K562 (cell line): Measurements from ENCODE around the gene ZNF335. TPM values are rescaled to one million over a fixed set of nuclear protein-coding genes. Genes with fewer than 3 reads are reported as not detected.
A peak's percentile ranks its signal among the peaks of the same experiment; 100 is the strongest.

Source experiments
- BCOR ChIP-seq: fragments of 450-650 bp; IDR thresholded peaks from 2 replicates; pipeline ENCODE4 v1.6.1; 2016
- DACH1 ChIP-seq: fragments of 450-650 bp; IDR thresholded peaks from 2 replicates; pipeline ENCODE4 v1.6.1; 2018; ENCODE audit not compliant: partially characterized antibody
- PHF21A ChIP-seq: fragments of 450-650 bp; IDR thresholded peaks from 2 replicates; pipeline ENCODE4 v1.6.1; 2017; ENCODE audit warnings: low read depth, borderline replicate concordance
- POLR2G ChIP-seq: fragments of 200-400 bp; formaldehyde crosslinking; IDR thresholded peaks from 2 replicates; pipeline ENCODE4 v1.6.1; 2017; ENCODE audit warnings: low read depth, mild to moderate bottlenecking, antibody characterized with exemption, low read length, moderate library complexity
- RBM22 ChIP-seq: fragments of 200-400 bp; formaldehyde crosslinking; IDR thresholded peaks from 2 replicates; pipeline ENCODE4 v1.6.1; 2018; ENCODE audit warnings: low read length, low read depth; ENCODE audit not compliant: poor library complexity, severe bottlenecking
- ZBTB2 ChIP-seq: fragments of 450-650 bp; IDR thresholded peaks from 2 replicates; pipeline ENCODE4 v1.6.1; 2016; ENCODE audit warnings: antibody characterized with exemption
- ZBTB49 ChIP-seq: sonication (generic); formaldehyde crosslinking; IDR thresholded peaks from 2 replicates; pipeline ENCODE4 v1.8.0; 2022; ENCODE audit warnings: missing genetic modification reagents, mild to moderate bottlenecking, borderline replicate concordance
- ZNF175 ChIP-seq: fragments of 200-800 bp; sonication (Bioruptor generic); IDR thresholded peaks from 2 replicates; pipeline ENCODE4 v1.6.1; 2016; ENCODE audit warnings: low read depth, mild to moderate bottlenecking, missing genetic modification characterization, missing compliant biosample characterization
- ZNF398 ChIP-seq: fragments of 250-450 bp; sonication (Bioruptor Pico); IDR thresholded peaks from 2 replicates; pipeline ENCODE4 v1.8.0; 2021; ENCODE audit warnings: moderate library complexity, mild to moderate bottlenecking, inconsistent platforms
- polyA plus RNA-seq, 8 experiments: library from polyadenylated mRNA; depleted of rRNA in 4 of 8; stranded (reverse) in 5 of 8; unstranded in 3 of 8; fragments of >200 nt; fragmentation: Nextera tagmentation in 2 of 8; fragmentation: Illumina TruSeq in 1 of 8; extraction: Ambion mirVana in 2 of 8; extraction: Trizol in 1 of 8; gene quantifications; 2 replicates each; pipeline versions ENCODE4 v1.2.1 to v1.2.3, GENCODE V29; 2011 to 2014; ENCODE audit warnings: inconsistent platforms in 1 of 8, missing spikeins in 1 of 8
- total RNA-seq, 7 experiments: library from RNA; depleted of rRNA in 6 of 7; stranded (reverse); fragments of >200 nt in 6 of 7; fragmentation: Illumina TruSeq in 2 of 7; extraction: Trizol in 2 of 7; gene quantifications; 2 replicates each; pipeline versions ENCODE4 v1.2.1 to v1.2.3, GENCODE V29; 2011 to 2021; ENCODE audit warnings: low replicate concordance in 1 of 7

The ZNF335 gene
- total and polyA plus RNA-seq, 9 of the 15 experiments (the other 6 are each of a cell fraction or from before 2014, with no cell fraction given), result 0.39 to 16.0 (median 7.6) TPM

GRCh38 chr20:45949542-45950329 is 22.3 kb downstream of the ZNF335 start (continued):
- no peak for TF ChIP-seq ZNF175 (CRISPR knock-in tag)
- TF ChIP-seq POLR2G, result peak; percentile 66
- TF ChIP-seq ZNF398 (CRISPR knock-in tag), result no peak
- TF ChIP-seq DACH1, result no peak
- TF ChIP-seq RBM22, result peak; percentile 28
- TF ChIP-seq PHF21A, result no peak
- no peak for TF ChIP-seq ZBTB2
- no peak for TF ChIP-seq ZBTB49
- no peak for TF ChIP-seq BCOR
